ENCODE measurements around the gene NDUFV3.

DNA sequence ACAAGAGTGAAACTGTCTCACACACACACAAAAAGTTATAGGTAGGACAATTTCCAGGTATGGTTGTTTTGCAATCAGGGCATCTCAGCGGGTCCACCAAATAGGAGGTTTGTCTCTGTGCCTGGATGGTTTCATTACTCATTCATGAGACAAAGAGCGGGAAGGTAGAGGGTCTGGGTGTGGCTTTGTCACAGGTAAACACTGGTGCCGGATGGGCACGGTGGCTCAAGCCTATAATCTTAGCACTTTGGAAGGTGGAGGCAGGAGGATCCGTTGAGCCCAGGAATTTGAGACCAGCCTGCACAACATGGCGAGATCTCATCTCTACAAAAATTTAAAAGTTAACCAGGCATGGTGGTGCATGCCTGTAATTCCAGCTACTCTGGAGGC, 48.6 kb downstream of the NDUFV3 start:
- TF ChIP-seq, protein P1, sequence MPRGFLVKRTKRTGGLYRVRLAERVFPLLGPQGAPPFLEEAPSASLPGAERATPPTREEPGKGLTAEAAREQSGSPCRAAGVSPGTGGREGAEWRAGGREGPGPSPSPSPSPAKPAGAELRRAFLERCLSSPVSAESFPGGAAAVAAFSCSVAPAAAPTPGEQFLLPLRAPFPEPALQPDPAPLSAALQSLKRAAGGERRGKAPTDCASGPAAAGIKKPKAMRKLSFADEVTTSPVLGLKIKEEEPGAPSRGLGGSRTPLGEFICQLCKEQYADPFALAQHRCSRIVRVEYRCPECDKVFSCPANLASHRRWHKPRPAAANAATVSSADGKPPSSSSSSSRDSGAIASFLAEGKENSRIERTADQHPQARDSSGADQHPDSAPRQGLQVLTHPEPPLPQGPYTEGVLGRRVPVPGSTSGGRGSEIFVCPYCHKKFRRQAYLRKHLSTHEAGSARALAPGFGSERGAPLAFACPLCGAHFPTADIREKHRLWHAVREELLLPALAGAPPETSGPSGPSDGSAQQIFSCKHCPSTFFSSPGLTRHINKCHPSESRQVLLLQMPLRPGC (tag by site-specific recombination; IDR thresholded peaks at IDR 0.05), result no peak
- TF ChIP-seq, protein P2, sequence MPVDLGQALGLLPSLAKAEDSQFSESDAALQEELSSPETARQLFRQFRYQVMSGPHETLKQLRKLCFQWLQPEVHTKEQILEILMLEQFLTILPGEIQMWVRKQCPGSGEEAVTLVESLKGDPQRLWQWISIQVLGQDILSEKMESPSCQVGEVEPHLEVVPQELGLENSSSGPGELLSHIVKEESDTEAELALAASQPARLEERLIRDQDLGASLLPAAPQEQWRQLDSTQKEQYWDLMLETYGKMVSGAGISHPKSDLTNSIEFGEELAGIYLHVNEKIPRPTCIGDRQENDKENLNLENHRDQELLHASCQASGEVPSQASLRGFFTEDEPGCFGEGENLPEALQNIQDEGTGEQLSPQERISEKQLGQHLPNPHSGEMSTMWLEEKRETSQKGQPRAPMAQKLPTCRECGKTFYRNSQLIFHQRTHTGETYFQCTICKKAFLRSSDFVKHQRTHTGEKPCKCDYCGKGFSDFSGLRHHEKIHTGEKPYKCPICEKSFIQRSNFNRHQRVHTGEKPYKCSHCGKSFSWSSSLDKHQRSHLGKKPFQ (tag by site-specific recombination; IDR thresholded peaks at IDR 0.05), result no peak
- TF ChIP-seq ZBTB21 (tag by site-specific recombination; IDR thresholded peaks at IDR 0.05), result no peak
- TF ChIP-seq, protein P3, sequence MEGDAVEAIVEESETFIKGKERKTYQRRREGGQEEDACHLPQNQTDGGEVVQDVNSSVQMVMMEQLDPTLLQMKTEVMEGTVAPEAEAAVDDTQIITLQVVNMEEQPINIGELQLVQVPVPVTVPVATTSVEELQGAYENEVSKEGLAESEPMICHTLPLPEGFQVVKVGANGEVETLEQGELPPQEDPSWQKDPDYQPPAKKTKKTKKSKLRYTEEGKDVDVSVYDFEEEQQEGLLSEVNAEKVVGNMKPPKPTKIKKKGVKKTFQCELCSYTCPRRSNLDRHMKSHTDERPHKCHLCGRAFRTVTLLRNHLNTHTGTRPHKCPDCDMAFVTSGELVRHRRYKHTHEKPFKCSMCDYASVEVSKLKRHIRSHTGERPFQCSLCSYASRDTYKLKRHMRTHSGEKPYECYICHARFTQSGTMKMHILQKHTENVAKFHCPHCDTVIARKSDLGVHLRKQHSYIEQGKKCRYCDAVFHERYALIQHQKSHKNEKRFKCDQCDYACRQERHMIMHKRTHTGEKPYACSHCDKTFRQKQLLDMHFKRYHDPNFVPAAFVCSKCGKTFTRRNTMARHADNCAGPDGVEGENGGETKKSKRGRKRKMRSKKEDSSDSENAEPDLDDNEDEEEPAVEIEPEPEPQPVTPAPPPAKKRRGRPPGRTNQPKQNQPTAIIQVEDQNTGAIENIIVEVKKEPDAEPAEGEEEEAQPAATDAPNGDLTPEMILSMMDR (tag by site-specific recombination; IDR thresholded peaks at IDR 0.05), result no peak
- TF ChIP-seq ZFP37 (tag by site-specific recombination; IDR thresholded peaks at IDR 0.05), result no peak
- TF ChIP-seq ZNF146 (tag by site-specific recombination; IDR thresholded peaks at IDR 0.05), result no peak
- no peak for TF ChIP-seq ZNF23 (tag by site-specific recombination; IDR thresholded peaks at IDR 0.05; ENCODE audit: borderline replicate concordance)
- TF ChIP-seq REPIN1 (tag by site-specific recombination; IDR thresholded peaks at IDR 0.05; ENCODE audit: low read depth), result no peak
- TF ChIP-seq, protein P4, sequence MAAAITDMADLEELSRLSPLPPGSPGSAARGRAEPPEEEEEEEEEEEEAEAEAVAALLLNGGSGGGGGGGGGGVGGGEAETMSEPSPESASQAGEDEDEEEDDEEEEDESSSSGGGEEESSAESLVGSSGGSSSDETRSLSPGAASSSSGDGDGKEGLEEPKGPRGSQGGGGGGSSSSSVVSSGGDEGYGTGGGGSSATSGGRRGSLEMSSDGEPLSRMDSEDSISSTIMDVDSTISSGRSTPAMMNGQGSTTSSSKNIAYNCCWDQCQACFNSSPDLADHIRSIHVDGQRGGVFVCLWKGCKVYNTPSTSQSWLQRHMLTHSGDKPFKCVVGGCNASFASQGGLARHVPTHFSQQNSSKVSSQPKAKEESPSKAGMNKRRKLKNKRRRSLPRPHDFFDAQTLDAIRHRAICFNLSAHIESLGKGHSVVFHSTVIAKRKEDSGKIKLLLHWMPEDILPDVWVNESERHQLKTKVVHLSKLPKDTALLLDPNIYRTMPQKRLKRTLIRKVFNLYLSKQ (tag by site-specific recombination; IDR thresholded peaks at IDR 0.05; ENCODE audit: borderline replicate concordance), result no peak
- TF ChIP-seq, protein P5, sequence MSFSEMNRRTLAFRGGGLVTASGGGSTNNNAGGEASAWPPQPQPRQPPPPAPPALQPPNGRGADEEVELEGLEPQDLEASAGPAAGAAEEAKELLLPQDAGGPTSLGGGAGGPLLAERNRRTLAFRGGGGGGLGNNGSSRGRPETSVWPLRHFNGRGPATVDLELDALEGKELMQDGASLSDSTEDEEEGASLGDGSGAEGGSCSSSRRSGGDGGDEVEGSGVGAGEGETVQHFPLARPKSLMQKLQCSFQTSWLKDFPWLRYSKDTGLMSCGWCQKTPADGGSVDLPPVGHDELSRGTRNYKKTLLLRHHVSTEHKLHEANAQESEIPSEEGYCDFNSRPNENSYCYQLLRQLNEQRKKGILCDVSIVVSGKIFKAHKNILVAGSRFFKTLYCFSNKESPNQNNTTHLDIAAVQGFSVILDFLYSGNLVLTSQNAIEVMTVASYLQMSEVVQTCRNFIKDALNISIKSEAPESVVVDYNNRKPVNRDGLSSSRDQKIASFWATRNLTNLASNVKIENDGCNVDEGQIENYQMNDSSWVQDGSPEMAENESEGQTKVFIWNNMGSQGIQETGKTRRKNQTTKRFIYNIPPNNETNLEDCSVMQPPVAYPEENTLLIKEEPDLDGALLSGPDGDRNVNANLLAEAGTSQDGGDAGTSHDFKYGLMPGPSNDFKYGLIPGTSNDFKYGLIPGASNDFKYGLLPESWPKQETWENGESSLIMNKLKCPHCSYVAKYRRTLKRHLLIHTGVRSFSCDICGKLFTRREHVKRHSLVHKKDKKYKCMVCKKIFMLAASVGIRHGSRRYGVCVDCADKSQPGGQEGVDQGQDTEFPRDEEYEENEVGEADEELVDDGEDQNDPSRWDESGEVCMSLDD (tag by site-specific recombination; IDR thresholded peaks at IDR 0.05), result no peak
- no peak for TF ChIP-seq ZEB2 (tag by site-specific recombination; IDR thresholded peaks at IDR 0.05)
- TF ChIP-seq ZNF830 (tag by site-specific recombination; IDR thresholded peaks at IDR 0.05; ENCODE audit: low read depth), result no peak
- TF ChIP-seq ZNF585B (tag by site-specific recombination; IDR thresholded peaks at IDR 0.05), result no peak
- no peak for TF ChIP-seq SCRT2 (tag by site-specific recombination; IDR thresholded peaks at IDR 0.05)
